Measurements from ENCODE around the gene ASTL. TPM values are rescaled to one million over a fixed set of nuclear protein-coding genes. Genes with fewer than 3 reads are reported as not detected.

The ASTL gene
- total and polyA plus RNA-seq, 2 experiments from 2014 or later, result not detected

DNA sequence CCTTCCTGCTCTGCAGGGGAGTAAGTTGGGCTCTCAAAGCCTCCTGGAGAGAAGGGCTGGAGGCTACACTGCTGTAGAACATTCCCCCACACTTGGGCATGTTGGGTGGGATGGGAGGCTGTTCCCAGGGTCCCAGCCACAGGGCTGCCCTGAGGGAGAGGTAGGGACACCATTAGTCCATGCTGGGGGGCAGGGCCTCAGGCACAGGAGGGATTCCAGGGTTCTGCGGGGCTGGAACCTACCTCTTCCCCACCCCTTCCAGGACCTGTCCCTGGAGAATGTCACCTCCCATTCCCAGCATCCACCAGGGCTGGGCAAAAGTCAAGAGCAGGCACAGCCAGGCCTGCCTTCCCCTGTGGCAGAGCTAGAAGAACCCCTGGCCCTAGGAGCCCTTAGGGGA is 15.0 kb downstream of the ASTL start:
- Histone ChIP-seq H2AFZ (no peak overlapping the region), H3K27ac (no peak overlapping the region), H3K9me2 (replicated peaks; ENCODE audit: insufficient read depth) (no peaks in the 10 kb centered on the region), H3K4me3 (no peak overlapping the region), H3K9me3 (ENCODE audit: low read depth) (no peaks in the 10 kb centered on the region), H3K4me1 (ENCODE audit: insufficient read depth) (no peaks in the 10 kb centered on the region), H3K79me2 (no peaks in the 10 kb centered on the region), H3K4me2 (no peak overlapping the region), H3K27me3 (peaks cover 16% of the 10 kb centered on the region), H3K36me3 (replicated peaks; ENCODE audit: insufficient read depth, low read depth) (no peaks in the 10 kb centered on the region), H4K20me1 (ENCODE audit: insufficient read depth, poor library complexity, severe bottlenecking) (no peaks in the 10 kb centered on the region)
- no peak for DNase-seq (ENCODE audit: low spot score)
- TF ChIP-seq EZH2phosphoT487 (IDR thresholded peaks at IDR 0.05; ENCODE audit: low read depth, severe bottlenecking, unreplicated experiment), result no peak
- TF ChIP-seq EZH2 (IDR thresholded peaks at IDR 0.05; ENCODE audit: borderline replicate concordance), result no peak
- WGBS (ENCODE audit: low lambda C conversion rate, missing lambda C conversion rate), result 88% methylated on average over 1 of the region's 1 CpG

DNA sequence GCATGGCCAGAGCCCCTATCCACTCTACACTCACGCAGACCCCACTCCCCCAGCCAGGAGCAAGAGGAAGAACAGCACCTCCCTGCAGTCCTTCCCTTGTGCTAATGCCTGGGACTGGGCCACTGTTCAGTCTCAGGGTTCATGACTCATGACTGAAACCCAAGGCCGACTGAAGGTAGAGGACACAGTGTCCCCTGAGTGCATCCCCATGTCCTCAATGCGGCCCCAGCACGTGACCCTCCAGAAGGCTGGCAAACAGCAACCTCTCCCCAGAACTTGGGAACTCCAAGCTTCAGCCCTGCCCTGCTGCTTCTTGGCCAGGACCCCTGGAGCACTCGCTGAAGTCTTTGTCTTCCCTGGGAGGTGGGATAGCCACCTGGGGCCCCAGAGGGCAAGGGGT is 15.9 kb downstream of the ASTL start:
- H3K9me3 ChIP-seq (ENCODE audit: low read depth), result no peaks in the 10 kb centered on the region
- H3K4me2 ChIP-seq, result no peak overlapping the region
- H3K4me3 ChIP-seq, result no peak overlapping the region
- no peaks in the 10 kb centered on the region for H4K20me1 ChIP-seq (ENCODE audit: insufficient read depth, poor library complexity, severe bottlenecking)
- H3K9me2 ChIP-seq (replicated peaks; ENCODE audit: insufficient read depth), result no peaks in the 10 kb centered on the region
- no peaks in the 10 kb centered on the region for H3K36me3 ChIP-seq (replicated peaks; ENCODE audit: insufficient read depth, low read depth)
- DNase-seq (ENCODE audit: low spot score), result no peak
- WGBS (ENCODE audit: low lambda C conversion rate, missing lambda C conversion rate), result 83% methylated on average over 5 of the region's 5 CpGs
- TF ChIP-seq, protein P1, sequence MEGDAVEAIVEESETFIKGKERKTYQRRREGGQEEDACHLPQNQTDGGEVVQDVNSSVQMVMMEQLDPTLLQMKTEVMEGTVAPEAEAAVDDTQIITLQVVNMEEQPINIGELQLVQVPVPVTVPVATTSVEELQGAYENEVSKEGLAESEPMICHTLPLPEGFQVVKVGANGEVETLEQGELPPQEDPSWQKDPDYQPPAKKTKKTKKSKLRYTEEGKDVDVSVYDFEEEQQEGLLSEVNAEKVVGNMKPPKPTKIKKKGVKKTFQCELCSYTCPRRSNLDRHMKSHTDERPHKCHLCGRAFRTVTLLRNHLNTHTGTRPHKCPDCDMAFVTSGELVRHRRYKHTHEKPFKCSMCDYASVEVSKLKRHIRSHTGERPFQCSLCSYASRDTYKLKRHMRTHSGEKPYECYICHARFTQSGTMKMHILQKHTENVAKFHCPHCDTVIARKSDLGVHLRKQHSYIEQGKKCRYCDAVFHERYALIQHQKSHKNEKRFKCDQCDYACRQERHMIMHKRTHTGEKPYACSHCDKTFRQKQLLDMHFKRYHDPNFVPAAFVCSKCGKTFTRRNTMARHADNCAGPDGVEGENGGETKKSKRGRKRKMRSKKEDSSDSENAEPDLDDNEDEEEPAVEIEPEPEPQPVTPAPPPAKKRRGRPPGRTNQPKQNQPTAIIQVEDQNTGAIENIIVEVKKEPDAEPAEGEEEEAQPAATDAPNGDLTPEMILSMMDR (IDR thresholded peaks at IDR 0.05; ENCODE audit: poor library complexity), result no peak
- TF ChIP-seq EZH2 (IDR thresholded peaks at IDR 0.05; ENCODE audit: borderline replicate concordance) (no peak), EZH2phosphoT487 (IDR thresholded peaks at IDR 0.05; ENCODE audit: low read depth, severe bottlenecking, unreplicated experiment) (no peak)
- peaks cover under 1% of the 10 kb centered on the region for H3K4me1 ChIP-seq (ENCODE audit: insufficient read depth)
- H2AFZ ChIP-seq, result no peak overlapping the region
- H3K27ac ChIP-seq, result no peak overlapping the region
- peaks cover 19% of the 10 kb centered on the region for H3K27me3 ChIP-seq
- H3K79me2 ChIP-seq, result no peaks in the 10 kb centered on the region

DNA sequence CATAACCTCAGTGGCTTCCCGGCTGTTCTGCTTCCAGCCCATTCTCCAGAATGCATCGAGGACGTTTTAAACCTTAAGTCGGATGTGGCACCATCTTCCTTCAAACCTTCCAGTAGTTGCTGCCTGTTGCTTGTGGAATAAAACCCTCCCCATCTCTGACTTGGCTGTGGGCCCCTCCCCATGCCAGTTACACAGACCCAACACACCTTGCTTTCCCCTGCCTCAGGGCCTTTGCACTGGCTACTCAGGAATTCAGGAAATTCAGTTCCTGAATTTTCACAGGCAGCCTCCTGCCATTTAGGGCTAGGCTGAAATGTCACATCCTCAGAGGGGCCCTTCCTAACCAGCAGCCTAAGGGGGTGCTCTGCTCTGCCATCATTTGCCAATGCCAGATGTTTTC is 16.9 kb downstream of the ASTL start:
- Histone ChIP-seq H2AFZ (no peak overlapping the region), H3K27ac (no peak overlapping the region), H3K9me3 (ENCODE audit: low read depth) (no peaks in the 10 kb centered on the region), H4K20me1 (ENCODE audit: insufficient read depth, poor library complexity, severe bottlenecking) (no peaks in the 10 kb centered on the region), H3K27me3 (peaks cover 19% of the 10 kb centered on the region), H3K79me2 (no peaks in the 10 kb centered on the region), H3K4me1 (ENCODE audit: insufficient read depth) (peaks cover 4% of the 10 kb centered on the region), H3K36me3 (replicated peaks; ENCODE audit: insufficient read depth, low read depth) (no peaks in the 10 kb centered on the region), H3K4me3 (no peak overlapping the region), H3K4me2 (no peak overlapping the region), H3K9me2 (replicated peaks; ENCODE audit: insufficient read depth) (no peaks in the 10 kb centered on the region)
- no peak for TF ChIP-seq EZH2phosphoT487 (IDR thresholded peaks at IDR 0.05; ENCODE audit: low read depth, severe bottlenecking, unreplicated experiment)
- TF ChIP-seq EZH2 (IDR thresholded peaks at IDR 0.05; ENCODE audit: borderline replicate concordance), result no peak
- TF ChIP-seq, protein P1 (IDR thresholded peaks at IDR 0.05; ENCODE audit: poor library complexity), result no peak
- WGBS (ENCODE audit: low lambda C conversion rate, missing lambda C conversion rate), result 94% methylated on average over 4 of the region's 4 CpGs
- no peak for DNase-seq (ENCODE audit: low spot score)

DNA sequence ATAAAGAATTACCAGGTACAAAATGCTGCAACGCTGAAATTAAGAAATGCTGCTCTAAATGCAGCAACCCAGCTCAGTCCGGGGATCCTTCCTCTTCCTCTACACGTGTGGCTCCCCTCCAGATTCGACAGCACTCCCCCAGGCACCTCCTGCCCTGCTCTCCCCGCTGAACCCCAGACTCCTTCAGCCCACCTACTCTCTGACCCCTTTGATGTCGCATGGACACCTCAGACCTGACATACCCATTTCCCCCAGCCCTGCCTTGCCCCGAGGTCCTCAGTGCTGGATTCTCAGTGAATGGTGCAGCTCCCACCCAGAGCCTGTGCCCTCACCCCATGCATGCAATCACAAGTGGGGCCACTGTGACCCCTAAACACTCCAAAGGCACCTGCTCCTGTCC is 17.3 kb downstream of the ASTL start:
- H3K9me2 ChIP-seq (replicated peaks; ENCODE audit: insufficient read depth), result no peaks in the 10 kb centered on the region
- no peak for DNase-seq (ENCODE audit: low spot score)
- no peak overlapping the region for H3K4me3 ChIP-seq
- H3K4me1 ChIP-seq (ENCODE audit: insufficient read depth), result peaks cover 4% of the 10 kb centered on the region
- TF ChIP-seq EZH2 (IDR thresholded peaks at IDR 0.05; ENCODE audit: borderline replicate concordance) (no peak), EZH2phosphoT487 (IDR thresholded peaks at IDR 0.05; ENCODE audit: low read depth, severe bottlenecking, unreplicated experiment) (no peak)
- TF ChIP-seq, protein P1 (IDR thresholded peaks at IDR 0.05; ENCODE audit: poor library complexity), result no peak
- H3K36me3 ChIP-seq (replicated peaks; ENCODE audit: insufficient read depth, low read depth), result no peaks in the 10 kb centered on the region
- no peaks in the 10 kb centered on the region for H3K9me3 ChIP-seq (ENCODE audit: low read depth)
- H3K79me2 ChIP-seq, result no peaks in the 10 kb centered on the region
- no peak overlapping the region for H3K27ac ChIP-seq
- H4K20me1 ChIP-seq (ENCODE audit: insufficient read depth, poor library complexity, severe bottlenecking), result no peaks in the 10 kb centered on the region
- H3K27me3 ChIP-seq, result peaks cover 19% of the 10 kb centered on the region
- no peak overlapping the region for H3K4me2 ChIP-seq
- H2AFZ ChIP-seq, result no peak overlapping the region
- 78% methylated on average over 7 of the region's 7 CpGs for WGBS (ENCODE audit: low lambda C conversion rate, missing lambda C conversion rate)
